Astrocyte (in vitro differentiated cells and primary cell): ENCODE results near the gene VRTN. TPM values are rescaled to one million over a fixed set of nuclear protein-coding genes. Genes with fewer than 3 reads are reported as not detected.

Experiments
- DNase-seq: peaks from one replicate; pipeline ENCODE4 v3.0.0-alpha.2; 2010; ENCODE audit warnings: low read depth
- FAIRE-seq: peaks from 2 replicates; lab custom pipeline; 2011; peaks lifted over from hg19 to GRCh38; lab: Jason Lieb, UNC
- H2AFZ ChIP-seq: 2 replicates; pipeline ENCODE4 v1.6.0; 2012; ENCODE audit warnings: low read depth, low read length, inconsistent platforms
- H3K27ac ChIP-seq: 2 replicates; pipeline ENCODE4 v1.5.1; 2011; ENCODE audit warnings: low read depth, low read length, inconsistent platforms
- H3K27me3 ChIP-seq: 2 replicates; pipeline ENCODE4 v1.6.0; 2011; ENCODE audit warnings: low read length, inconsistent platforms; ENCODE audit not compliant: insufficient read depth
- H3K36me3 ChIP-seq: 2 replicates; pipeline ENCODE4 v1.5.1; 2011; ENCODE audit warnings: low read length, inconsistent platforms; ENCODE audit not compliant: insufficient read depth
- H3K4me1 ChIP-seq: 2 replicates; pipeline ENCODE4 v1.5.1; 2011; ENCODE audit warnings: low read length, inconsistent platforms; ENCODE audit not compliant: insufficient read depth
- H3K4me2 ChIP-seq: 2 replicates; pipeline ENCODE4 v1.6.0; 2012; ENCODE audit warnings: low read length, inconsistent platforms
- H3K4me3 ChIP-seq: 2 replicates; pipeline ENCODE4 v1.5.1; 2011; ENCODE audit warnings: low read depth, mild to moderate bottlenecking, low read length, inconsistent platforms; ENCODE audit not compliant: insufficient read depth
- H3K79me2 ChIP-seq: 2 replicates; pipeline ENCODE4 v1.6.0; 2012; ENCODE audit warnings: mild to moderate bottlenecking, low read length, inconsistent platforms; ENCODE audit not compliant: insufficient read depth
- H3K9ac ChIP-seq: 2 replicates; pipeline ENCODE4 v1.6.0; 2012; ENCODE audit warnings: mild to moderate bottlenecking, low read length, inconsistent platforms
- H3K9me3 ChIP-seq: 2 replicates; pipeline ENCODE4 v1.5.1; 2012; ENCODE audit warnings: low read depth, mild to moderate bottlenecking, low read length, inconsistent platforms; ENCODE audit not compliant: insufficient read depth
- H4K20me1 ChIP-seq: 2 replicates; pipeline ENCODE4 v1.6.0; 2012; ENCODE audit warnings: low read length, inconsistent platforms; ENCODE audit not compliant: insufficient read depth
- H3K27ac Mint-ChIP-seq: one replicate; pipeline ENCODE4 v1.8.0; 2021; ENCODE audit warnings: mild to moderate bottlenecking, mixed read lengths; ENCODE audit not compliant: unreplicated experiment
- H3K27me3 Mint-ChIP-seq: one replicate; pipeline ENCODE4 v1.8.0; 2021; ENCODE audit warnings: low read depth, mixed read lengths; ENCODE audit not compliant: unreplicated experiment
- H3K36me3 Mint-ChIP-seq: one replicate; pipeline ENCODE4 v1.8.0; 2021; ENCODE audit warnings: low read depth, mixed read lengths; ENCODE audit not compliant: unreplicated experiment
- H3K4me1 Mint-ChIP-seq: one replicate; pipeline ENCODE4 v1.8.0; 2021; ENCODE audit warnings: low read depth, mixed read lengths; ENCODE audit not compliant: unreplicated experiment
- H3K4me3 Mint-ChIP-seq: one replicate; pipeline ENCODE4 v1.8.0; 2021; ENCODE audit warnings: mild to moderate bottlenecking, moderate library complexity, mixed read lengths; ENCODE audit not compliant: unreplicated experiment
- H3K9me3 Mint-ChIP-seq: one replicate; pipeline ENCODE4 v1.8.0; 2021; ENCODE audit warnings: mild to moderate bottlenecking, mixed read lengths; ENCODE audit not compliant: unreplicated experiment
- CTCF ChIP-seq: IDR thresholded peaks from 2 replicates; pipeline ENCODE4 v1.5.1; 2011; ENCODE audit warnings: low read depth, mild to moderate bottlenecking, inconsistent platforms, low read length, moderate library complexity; ENCODE audit not compliant: insufficient read depth
- EZH2 ChIP-seq: IDR thresholded peaks from 2 replicates; pipeline ENCODE4 v1.6.1; 2012; ENCODE audit warnings: mild to moderate bottlenecking, low read length, inconsistent platforms; ENCODE audit not compliant: insufficient read depth
- total RNA-seq: library from RNA; stranded (reverse); gene quantifications from 2 replicates; pipeline ENCODE4 v1.2.1, GENCODE V29; 2021

VRTN gene
- total RNA-seq, 1 donor from 2014 or later: 0.16 TPM

- Histone ChIP-seq H3K4me1 (peaks cover 4% of the 10 kb centered on the region), H3K36me3 (no peaks in the 10 kb centered on the region), H3K9ac (no peak overlapping the region), H3K27me3 (peaks cover 10% of the 10 kb centered on the region), H3K4me2 (no peak overlapping the region), H3K27ac (no peak overlapping the region), H2AFZ (no peak overlapping the region), H3K9me3 (no peaks in the 10 kb centered on the region), H3K79me2 (no peaks in the 10 kb centered on the region), H3K4me3 (no peak overlapping the region), H4K20me1 (no peaks in the 10 kb centered on the region)
- Mint-ChIP-seq H3K36me3 (no peaks in the 10 kb centered on the region), H3K4me1 (peaks cover 5% of the 10 kb centered on the region), H3K9me3 (no peaks in the 10 kb centered on the region), H3K4me3 (no peak overlapping the region), H3K27me3 (peaks cover 39% of the 10 kb centered on the region), H3K27ac (peak overlapping the region; percentile 10)
- no peak for DNase-seq
- TF ChIP-seq CTCF: no peak
- TF ChIP-seq EZH2: no peak
- no peak for FAIRE-seq
Observed at GRCh38 chr14:74405663-74406062, 57.4 kb downstream of the VRTN start.

GRCh38 chr14:74407021-74407800, 58.9 kb downstream of the VRTN start:
- Histone ChIP-seq H4K20me1 (no peaks in the 10 kb centered on the region), H3K27ac (no peak overlapping the region), H3K4me2 (no peak overlapping the region), H3K9me3 (no peaks in the 10 kb centered on the region), H2AFZ (no peak overlapping the region), H3K36me3 (no peaks in the 10 kb centered on the region), H3K79me2 (no peaks in the 10 kb centered on the region), H3K4me1 (no peaks in the 10 kb centered on the region), H3K9ac (no peak overlapping the region), H3K4me3 (no peak overlapping the region), H3K27me3 (peaks cover 7% of the 10 kb centered on the region)
- no peak for FAIRE-seq
- Mint-ChIP-seq H3K27me3 (peaks cover 37% of the 10 kb centered on the region), H3K4me3 (no peak overlapping the region), H3K27ac (no peak overlapping the region), H3K9me3 (no peaks in the 10 kb centered on the region), H3K36me3 (no peaks in the 10 kb centered on the region), H3K4me1 (no peaks in the 10 kb centered on the region)
- DNase-seq: no peak
- TF ChIP-seq EZH2: no peak
- no peak for TF ChIP-seq CTCF

- Histone ChIP-seq H2AFZ (no peak overlapping the region), H3K36me3 (no peaks in the 10 kb centered on the region), H3K27me3 (peaks cover 7% of the 10 kb centered on the region), H4K20me1 (no peaks in the 10 kb centered on the region), H3K27ac (no peak overlapping the region), H3K4me2 (no peak overlapping the region), H3K4me3 (no peak overlapping the region), H3K9me3 (no peaks in the 10 kb centered on the region), H3K9ac (no peak overlapping the region), H3K4me1 (no peaks in the 10 kb centered on the region), H3K79me2 (no peaks in the 10 kb centered on the region)
- Mint-ChIP-seq H3K4me1 (no peaks in the 10 kb centered on the region), H3K4me3 (no peak overlapping the region), H3K9me3 (no peaks in the 10 kb centered on the region), H3K27ac (no peak overlapping the region), H3K27me3 (peaks cover 37% of the 10 kb centered on the region), H3K36me3 (no peaks in the 10 kb centered on the region)
- TF ChIP-seq CTCF: no peak
- no peak for TF ChIP-seq EZH2
- FAIRE-seq (no peak), DNase-seq (no peak)
Observed at GRCh38 chr14:74407801-74408154, 59.5 kb downstream of the VRTN start.
